NOMO-1 treated with DMSO at 0.1 percent for 48 hours (cell line): ENCODE results near the gene PIP4K2A.

ENCODE experiments used
- DNase-seq: peaks from one replicate; lab custom pipeline; 2025; ENCODE audit not compliant: unreplicated experiment; lab: John Stamatoyannopoulos, UW

The PIP4K2A gene

DNA sequence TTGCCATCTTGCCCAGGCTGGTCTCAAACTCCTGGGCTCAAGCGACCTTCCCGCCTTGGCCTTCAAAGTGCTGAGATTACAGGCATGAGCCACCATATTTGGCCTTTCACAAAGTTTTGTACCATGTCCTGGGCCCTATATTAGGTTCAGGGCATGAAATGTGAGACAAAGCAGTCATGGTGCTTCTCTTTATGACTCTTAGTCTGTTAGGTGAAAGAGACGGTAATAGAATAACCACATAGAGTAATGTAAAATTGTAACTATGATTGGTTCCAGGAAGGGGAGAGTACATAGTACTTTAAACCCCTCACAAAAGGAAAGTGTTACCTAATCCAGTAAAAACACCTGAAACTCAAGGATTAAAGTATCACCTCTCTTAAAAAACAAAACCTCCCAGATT is 224.4 kb downstream of the PIP4K2A start:
- no peak for DNase-seq

GRCh38 chr10:22489467-22489866 is 224.9 kb downstream of the PIP4K2A start:
- DNase-seq: peak; percentile 73

DNA sequence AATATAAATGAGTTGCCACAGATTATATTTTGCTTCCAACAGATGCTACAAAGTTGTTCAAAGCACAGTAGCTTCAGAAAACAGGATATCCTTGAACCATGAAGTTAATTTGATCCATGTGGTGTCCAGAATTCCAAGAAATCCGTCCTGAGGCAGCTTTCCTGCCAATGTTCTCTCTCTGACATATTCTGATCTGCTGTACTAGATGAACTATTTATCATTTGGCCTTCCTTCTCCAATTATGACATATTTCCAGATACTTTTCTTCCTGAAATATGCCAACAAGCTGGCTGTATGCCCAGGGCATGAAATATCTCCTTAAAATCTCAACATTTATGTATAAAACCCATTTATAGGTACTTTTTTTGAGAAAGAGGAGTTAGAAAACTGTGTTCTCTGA is 227.9 kb downstream of the PIP4K2A start:
- DNase-seq: no peak
